Astrocyte of the cerebellum (primary cell): ENCODE data around the gene NOTUM.

ENCODE experiments used
- DNase-seq: peaks from one replicate; pipeline ENCODE4 v3.0.0-alpha.2; 2011; ENCODE audit warnings: low read depth
- H3K4me3 ChIP-seq: 2 replicates; pipeline ENCODE4 v1.5.1; 2011; ENCODE audit warnings: mild to moderate bottlenecking, low read depth, low read length, moderate library complexity
- in situ Hi-C: cut with HindIII; loops from 2 replicates; pipeline ENCODE4 v1.10.0; 2017; ENCODE audit warnings: low sequenced_read_pairs
- TF ChIP-seq, protein P1 (sequence below): IDR thresholded peaks from 2 replicates; pipeline ENCODE4 v1.5.1; 2012; ENCODE audit warnings: low read length, low read depth, moderate library complexity, mild to moderate bottlenecking; ENCODE audit errors: missing control alignments

The NOTUM gene

DNA sequence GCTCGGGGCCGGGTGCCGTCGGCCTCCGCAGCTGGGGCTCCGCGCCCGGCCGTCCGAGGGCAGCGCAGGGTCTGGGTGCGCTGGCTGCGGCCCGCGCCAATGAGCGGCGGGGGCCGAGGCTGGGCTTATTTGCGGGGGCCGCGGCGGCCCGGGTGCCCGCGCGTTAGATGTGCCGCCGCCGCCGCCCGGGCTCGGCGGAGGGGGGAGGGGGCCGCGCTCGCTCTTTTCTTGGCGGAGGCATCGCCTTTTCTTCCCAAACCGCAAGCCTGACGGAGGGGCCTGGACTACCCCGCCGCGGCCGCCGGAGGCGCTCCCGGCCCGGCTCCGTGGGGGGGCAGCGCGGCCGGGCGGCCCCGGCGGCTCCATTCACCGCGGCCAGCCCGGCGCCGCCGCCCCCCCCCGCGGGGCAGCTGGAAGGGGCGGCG is at the start of gene NOTUM:
Gene NOTUM (minus strand): TSS at position 101 of the 425 bp plus-strand sequence. CDS start 278 bp downstream, outside the sequence.
- DNase-seq: no peak
- H3K4me3 ChIP-seq: peak within 1 kb of the TSS; percentile 14
- TF ChIP-seq, protein P1, sequence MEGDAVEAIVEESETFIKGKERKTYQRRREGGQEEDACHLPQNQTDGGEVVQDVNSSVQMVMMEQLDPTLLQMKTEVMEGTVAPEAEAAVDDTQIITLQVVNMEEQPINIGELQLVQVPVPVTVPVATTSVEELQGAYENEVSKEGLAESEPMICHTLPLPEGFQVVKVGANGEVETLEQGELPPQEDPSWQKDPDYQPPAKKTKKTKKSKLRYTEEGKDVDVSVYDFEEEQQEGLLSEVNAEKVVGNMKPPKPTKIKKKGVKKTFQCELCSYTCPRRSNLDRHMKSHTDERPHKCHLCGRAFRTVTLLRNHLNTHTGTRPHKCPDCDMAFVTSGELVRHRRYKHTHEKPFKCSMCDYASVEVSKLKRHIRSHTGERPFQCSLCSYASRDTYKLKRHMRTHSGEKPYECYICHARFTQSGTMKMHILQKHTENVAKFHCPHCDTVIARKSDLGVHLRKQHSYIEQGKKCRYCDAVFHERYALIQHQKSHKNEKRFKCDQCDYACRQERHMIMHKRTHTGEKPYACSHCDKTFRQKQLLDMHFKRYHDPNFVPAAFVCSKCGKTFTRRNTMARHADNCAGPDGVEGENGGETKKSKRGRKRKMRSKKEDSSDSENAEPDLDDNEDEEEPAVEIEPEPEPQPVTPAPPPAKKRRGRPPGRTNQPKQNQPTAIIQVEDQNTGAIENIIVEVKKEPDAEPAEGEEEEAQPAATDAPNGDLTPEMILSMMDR: no peak
- in situ Hi-C loops: no loop called here

DNA sequence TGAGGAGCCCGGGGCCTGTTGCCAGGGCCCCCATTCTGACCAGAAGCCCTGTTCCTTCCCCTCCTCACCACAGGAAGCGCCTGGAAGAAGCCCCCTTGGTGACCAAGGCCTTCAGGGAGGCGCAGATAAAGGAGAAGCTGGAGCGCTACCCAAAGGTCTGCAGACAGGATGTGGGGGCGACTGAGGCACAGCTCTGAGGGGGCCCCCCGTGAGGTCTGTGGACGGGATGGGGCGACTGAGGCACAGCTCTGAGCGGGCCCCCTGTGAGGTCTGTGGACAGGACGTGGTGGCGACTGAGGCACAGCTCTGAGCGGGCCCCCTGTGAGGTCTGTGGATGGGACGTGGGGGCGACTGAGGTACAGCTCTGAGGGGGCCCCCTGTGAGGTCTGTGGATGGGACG is 48.4 kb upstream of the NOTUM start:
- in situ Hi-C loops: no loop called here

DNA sequence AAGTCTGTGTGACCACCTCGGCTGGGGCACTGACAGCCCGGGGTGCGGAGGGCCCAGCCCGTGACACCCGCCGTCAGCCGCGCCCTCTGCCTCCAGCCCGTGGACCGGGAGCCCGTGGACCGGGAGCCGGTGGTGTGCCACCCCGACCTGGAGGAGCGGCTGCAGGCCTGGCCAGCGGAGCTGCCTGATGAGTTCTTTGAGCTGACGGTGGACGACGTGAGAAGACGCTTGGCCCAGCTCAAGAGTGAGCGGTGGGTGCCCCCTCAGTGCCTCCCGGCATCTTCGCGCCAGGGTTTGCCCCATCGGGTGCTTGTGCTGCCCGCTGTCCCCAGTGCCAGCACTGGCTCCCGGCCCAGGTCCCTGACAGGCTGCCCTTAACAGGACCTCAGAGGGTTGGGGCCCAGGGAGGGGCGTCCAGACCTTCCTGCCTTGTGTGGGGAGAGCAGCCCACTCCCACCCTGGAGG is 48.0 kb upstream of the NOTUM start:
- DNase-seq: no peak
- H3K4me3 ChIP-seq: no peak overlapping the region
- in situ Hi-C loops: no loop called here
- TF ChIP-seq, protein P1: no peak

More for the DNA sequence above, 48.4 kb upstream of the NOTUM start:
- TF ChIP-seq, protein P1: no peak
- DNase-seq: no peak
- no peak overlapping the region for H3K4me3 ChIP-seq

DNA sequence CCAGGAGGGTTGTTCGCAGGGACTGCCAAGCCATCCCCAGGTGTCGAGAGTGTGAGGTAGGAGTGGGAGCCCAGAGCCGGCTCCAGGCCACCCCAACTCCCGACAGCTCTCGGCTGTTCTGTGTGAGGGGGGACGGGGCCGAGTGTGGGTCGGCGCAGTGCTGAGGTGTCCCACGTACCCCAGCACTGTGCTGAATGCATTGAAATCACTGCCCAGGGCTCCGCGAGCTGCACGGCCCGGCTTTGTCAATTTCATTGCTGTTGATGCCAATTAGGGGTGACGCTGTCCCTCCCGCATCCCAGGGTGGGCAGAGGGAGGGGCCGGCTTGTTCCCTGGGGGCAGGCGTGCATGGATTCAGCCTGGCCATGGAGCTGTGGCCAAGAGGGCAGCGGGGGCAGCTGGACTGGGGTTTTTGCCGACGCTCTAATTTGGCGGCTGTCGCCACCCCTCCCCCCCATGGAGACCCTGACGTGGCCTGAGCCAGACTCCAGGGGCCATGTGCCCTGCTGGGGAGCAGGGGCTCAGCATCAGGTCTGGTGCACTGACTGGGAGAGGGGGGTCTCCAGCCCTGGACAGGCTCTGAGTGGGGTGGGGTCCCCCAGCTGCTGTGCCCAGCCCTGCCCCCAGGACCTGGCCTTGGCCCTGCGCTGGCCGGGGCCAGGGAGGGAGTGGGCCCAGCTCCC is 47.4 kb upstream of the NOTUM start:
- no peak overlapping the region for H3K4me3 ChIP-seq
- in situ Hi-C loops: no loop called here
- TF ChIP-seq, protein P1: no peak
- no peak for DNase-seq

DNA sequence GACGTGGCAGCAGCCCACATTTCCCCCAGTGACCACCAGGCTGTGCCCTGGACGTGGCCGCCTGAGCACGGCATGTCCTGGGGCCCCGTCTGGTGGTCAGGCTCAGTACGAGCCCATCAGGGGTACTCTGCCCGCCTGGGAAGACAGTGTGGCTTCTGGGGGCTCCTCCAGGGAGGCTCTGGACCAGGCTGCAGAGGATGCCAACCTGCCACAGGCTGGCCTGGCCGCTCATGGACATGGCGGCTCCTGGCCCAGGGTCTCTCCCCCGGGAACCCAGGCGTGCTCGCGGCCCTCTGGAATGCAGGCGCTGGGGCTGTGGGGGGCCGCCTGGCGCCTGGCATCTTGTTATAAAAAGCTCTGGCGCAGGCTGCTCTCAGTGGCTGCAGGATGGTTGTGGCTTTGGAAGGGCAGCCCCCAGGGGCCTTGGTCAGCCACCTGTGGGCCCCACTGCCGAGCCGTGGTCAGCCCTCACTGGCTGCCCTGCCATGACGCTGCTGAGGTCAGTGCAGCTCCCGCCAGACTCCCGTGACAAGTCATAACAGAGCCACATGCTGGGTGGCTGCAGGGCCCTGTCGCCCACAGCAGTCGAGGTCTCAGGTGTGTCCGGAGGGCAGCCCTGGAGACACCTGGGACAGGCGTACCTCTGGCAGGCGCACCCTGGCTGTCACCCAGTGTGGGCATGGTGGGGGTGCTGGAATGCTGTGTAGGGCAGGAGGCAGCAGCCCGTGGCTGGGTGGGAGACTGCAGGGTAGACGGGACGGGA is 46.7 kb upstream of the NOTUM start:
- H3K4me3 ChIP-seq: no peak overlapping the region
- no peak for DNase-seq
- in situ Hi-C loops: no loop called here
- TF ChIP-seq, protein P1: peak; percentile 56

DNA sequence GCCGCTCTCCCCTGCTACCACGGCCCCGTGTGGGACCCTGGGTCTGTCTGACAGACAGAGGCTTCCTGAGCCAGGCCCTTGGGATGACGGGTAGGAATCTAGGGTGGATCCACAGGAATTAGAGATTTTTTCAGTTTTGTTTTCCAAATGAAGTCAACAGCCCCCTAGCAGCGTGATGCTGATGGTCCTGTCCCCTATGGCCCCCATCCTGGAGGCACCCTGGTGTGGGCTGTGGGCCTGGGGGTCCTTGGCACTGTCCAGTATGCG is 46.2 kb upstream of the NOTUM start:
- TF ChIP-seq, protein P1: no peak
- H3K4me3 ChIP-seq: no peak overlapping the region
- DNase-seq: no peak
- in situ Hi-C loops: no loop called here
